ENCODE measurements around the gene FITM1. TPM values are rescaled to one million over a fixed set of nuclear protein-coding genes. Genes with fewer than 3 reads are reported as not detected.

The FITM1 gene
- total and polyA plus RNA-seq, 2 donors (not counting 1 experiment from before 2014, with no cell fraction given): not detected

- Histone ChIP-seq H3K79me2 (ENCODE audit: control insufficient read depth, insufficient read depth, low read length) (no peaks in the 10 kb centered on the region), H3K36me3 (ENCODE audit: control insufficient read depth, insufficient read depth, low read length) (peaks cover 2% of the 10 kb centered on the region), H3K27ac (ENCODE audit: insufficient read depth, low read length) (peak overlapping the region; percentile 64), H3K4me2 (ENCODE audit: extremely low read depth, insufficient read depth, low read length) (peak overlapping the region; percentile 77), H3K9ac (ENCODE audit: insufficient read depth, low read length) (no peak overlapping the region), H3K4me1 (ENCODE audit: control insufficient read depth, extremely low read depth, insufficient read depth, low read length) (peaks cover 2% of the 10 kb centered on the region), H4K20me1 (ENCODE audit: control insufficient read depth, extremely low read depth, insufficient read depth, low read length) (no peaks in the 10 kb centered on the region), H3K4me3 (replicated peaks in 1 of 4; ENCODE audit: control extremely low read depth in 1 of 4, insufficient read depth in 1 of 4, low read depth in 3 of 4, low read length in 4 of 4) (peak overlapping the region; percentile 66 to 91 (median 84)), H3K9me3 (ENCODE audit: control insufficient read depth, insufficient read depth, low read depth, low read length) (no peaks in the 10 kb centered on the region), H3K27me3 (ENCODE audit: control insufficient read depth, insufficient read depth, low read length) (no peaks in the 10 kb centered on the region), H2AFZ (ENCODE audit: low read length) (peak overlapping the region; percentile 6)
- peak in 1 of 2 donors; percentile 62 for DNase-seq (ENCODE audit: low read depth in 2 of 2)
- TF ChIP-seq EZH2 (IDR thresholded peaks at IDR 0.05; ENCODE audit: low read length, missing control alignments): no peak
- TF ChIP-seq, protein P1, sequence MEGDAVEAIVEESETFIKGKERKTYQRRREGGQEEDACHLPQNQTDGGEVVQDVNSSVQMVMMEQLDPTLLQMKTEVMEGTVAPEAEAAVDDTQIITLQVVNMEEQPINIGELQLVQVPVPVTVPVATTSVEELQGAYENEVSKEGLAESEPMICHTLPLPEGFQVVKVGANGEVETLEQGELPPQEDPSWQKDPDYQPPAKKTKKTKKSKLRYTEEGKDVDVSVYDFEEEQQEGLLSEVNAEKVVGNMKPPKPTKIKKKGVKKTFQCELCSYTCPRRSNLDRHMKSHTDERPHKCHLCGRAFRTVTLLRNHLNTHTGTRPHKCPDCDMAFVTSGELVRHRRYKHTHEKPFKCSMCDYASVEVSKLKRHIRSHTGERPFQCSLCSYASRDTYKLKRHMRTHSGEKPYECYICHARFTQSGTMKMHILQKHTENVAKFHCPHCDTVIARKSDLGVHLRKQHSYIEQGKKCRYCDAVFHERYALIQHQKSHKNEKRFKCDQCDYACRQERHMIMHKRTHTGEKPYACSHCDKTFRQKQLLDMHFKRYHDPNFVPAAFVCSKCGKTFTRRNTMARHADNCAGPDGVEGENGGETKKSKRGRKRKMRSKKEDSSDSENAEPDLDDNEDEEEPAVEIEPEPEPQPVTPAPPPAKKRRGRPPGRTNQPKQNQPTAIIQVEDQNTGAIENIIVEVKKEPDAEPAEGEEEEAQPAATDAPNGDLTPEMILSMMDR (conservative IDR thresholded peaks at IDR 0.05 in 1 of 2, IDR thresholded peaks at IDR 0.05 in 1 of 2; ENCODE audit: low read depth in 1 of 2, low read length in 2 of 2): no peak
These were observed 35.0 kb upstream of the FITM1 start for GRCh38 chr14:24095271-24096068.

DNA sequence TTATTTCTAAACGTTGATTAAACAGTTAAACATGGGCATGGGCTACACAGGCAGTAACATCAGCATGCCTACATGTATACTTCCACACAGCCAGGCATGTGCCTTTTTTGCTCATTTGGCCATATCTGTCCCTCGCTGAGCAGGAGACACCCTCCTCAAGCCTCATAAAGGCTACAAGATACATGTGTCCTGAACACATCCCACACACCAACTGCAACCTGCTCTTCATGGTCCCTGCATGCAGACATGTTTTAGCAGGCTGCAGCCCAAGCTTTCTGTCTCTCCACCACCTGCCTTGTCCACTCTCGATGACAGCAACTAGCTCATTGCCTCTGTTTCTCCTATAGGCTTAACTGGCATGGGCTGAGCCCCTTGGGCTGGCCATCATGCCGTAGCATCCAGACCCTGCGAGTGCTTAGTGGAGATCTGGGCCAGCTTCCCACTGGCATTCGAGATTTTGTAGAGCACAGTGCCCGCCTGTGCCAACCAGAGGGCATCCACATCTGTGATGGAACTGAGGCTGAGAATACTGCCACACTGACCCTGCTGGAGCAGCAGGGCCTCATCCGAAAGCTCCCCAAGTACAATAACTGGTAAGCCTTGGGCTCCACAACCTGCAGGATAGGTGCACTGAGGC lies 33.8 kb upstream of the FITM1 start:
- no peak for DNase-seq (ENCODE audit: low read depth in 2 of 2)

More for the DNA sequence above, 33.8 kb upstream of the FITM1 start:
- no peak overlapping the region for H3K4me2 ChIP-seq (ENCODE audit: extremely low read depth, insufficient read depth, low read length)
- H3K4me1 ChIP-seq (ENCODE audit: control insufficient read depth, extremely low read depth, insufficient read depth, low read length): peaks cover 2% of the 10 kb centered on the region
- no peak overlapping the region for H3K4me3 ChIP-seq (replicated peaks in 1 of 4; ENCODE audit: control extremely low read depth in 1 of 4, insufficient read depth in 1 of 4, low read depth in 3 of 4, low read length in 4 of 4)
- H3K79me2 ChIP-seq (ENCODE audit: control insufficient read depth, insufficient read depth, low read length): no peaks in the 10 kb centered on the region
- no peaks in the 10 kb centered on the region for H3K9me3 ChIP-seq (ENCODE audit: control insufficient read depth, insufficient read depth, low read depth, low read length)
- H3K27ac ChIP-seq (ENCODE audit: insufficient read depth, low read length): no peak overlapping the region
- no peaks in the 10 kb centered on the region for H3K27me3 ChIP-seq (ENCODE audit: control insufficient read depth, insufficient read depth, low read length)
- peaks cover 2% of the 10 kb centered on the region for H3K36me3 ChIP-seq (ENCODE audit: control insufficient read depth, insufficient read depth, low read length)
- H4K20me1 ChIP-seq (ENCODE audit: control insufficient read depth, extremely low read depth, insufficient read depth, low read length): no peaks in the 10 kb centered on the region
- H2AFZ ChIP-seq (ENCODE audit: low read length): no peak overlapping the region
- no peak overlapping the region for H3K9ac ChIP-seq (ENCODE audit: insufficient read depth, low read length)
- TF ChIP-seq EZH2 (IDR thresholded peaks at IDR 0.05; ENCODE audit: low read length, missing control alignments): no peak
- TF ChIP-seq, protein P1 (conservative IDR thresholded peaks at IDR 0.05 in 1 of 2, IDR thresholded peaks at IDR 0.05 in 1 of 2; ENCODE audit: low read depth in 1 of 2, low read length in 2 of 2): no peak

Measured in fibroblast of lung (primary cell).